Omental fat pad (tissue), 4 donors: ENCODE data around the gene RADX. TPM values are rescaled to one million over a fixed set of nuclear protein-coding genes. Genes with fewer than 3 reads are reported as not detected.

ENCODE experiments used
- ATAC-seq: fragments of 150-250 bp; one replicate; pipeline ENCODE4 v1.9.1; 2016; ENCODE audit warnings: mild to moderate bottlenecking, moderate library complexity; ENCODE audit not compliant: low FRiP score
- DNase-seq: peaks from one replicate; pipeline ENCODE4 v3.0.0-alpha.2; 2019; ENCODE audit warnings: low spot score
- total RNA-seq, 4 donors: library from RNA; depleted of rRNA; stranded (reverse); fragments of >200 nt; gene quantifications; one replicate each; pipeline ENCODE4 v1.1.0, GENCODE V29; 2016
- TF ChIP-seq, protein P1 (sequence below), 3 donors: fragments of 450-650 bp; IDR thresholded peaks; one replicate each; pipeline ENCODE4 v1.5.1; 2016 to 2017; ENCODE audit warnings: antibody characterized with exemption in 3 of 3, mild to moderate bottlenecking in 3 of 3, moderate library complexity in 2 of 3

The RADX gene
- total RNA-seq, 4 donors from 2014 or later: 1.2 to 4.3 (median 2.4) TPM

DNA sequence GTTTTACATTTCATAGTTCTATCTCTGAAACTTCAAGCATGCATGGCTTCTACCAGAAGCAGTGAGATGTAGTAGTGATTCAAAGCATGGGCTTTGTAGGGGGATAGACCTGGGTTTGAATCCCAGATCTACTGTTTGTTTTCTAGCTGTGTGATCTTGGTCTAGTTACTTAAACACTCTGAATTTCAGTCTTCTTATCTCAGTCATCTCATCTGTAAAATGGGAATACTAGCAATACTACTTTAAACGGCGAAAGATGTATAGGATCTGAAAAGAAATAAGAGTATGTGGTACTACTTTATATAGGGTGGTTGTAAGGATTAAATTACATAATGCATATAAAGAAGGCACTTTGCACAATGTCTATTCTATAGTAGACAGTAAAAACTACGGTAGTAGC lies 94.7 kb downstream of the RADX start:
- DNase-seq (no peak), ATAC-seq (no peak)
- TF ChIP-seq, protein P1, sequence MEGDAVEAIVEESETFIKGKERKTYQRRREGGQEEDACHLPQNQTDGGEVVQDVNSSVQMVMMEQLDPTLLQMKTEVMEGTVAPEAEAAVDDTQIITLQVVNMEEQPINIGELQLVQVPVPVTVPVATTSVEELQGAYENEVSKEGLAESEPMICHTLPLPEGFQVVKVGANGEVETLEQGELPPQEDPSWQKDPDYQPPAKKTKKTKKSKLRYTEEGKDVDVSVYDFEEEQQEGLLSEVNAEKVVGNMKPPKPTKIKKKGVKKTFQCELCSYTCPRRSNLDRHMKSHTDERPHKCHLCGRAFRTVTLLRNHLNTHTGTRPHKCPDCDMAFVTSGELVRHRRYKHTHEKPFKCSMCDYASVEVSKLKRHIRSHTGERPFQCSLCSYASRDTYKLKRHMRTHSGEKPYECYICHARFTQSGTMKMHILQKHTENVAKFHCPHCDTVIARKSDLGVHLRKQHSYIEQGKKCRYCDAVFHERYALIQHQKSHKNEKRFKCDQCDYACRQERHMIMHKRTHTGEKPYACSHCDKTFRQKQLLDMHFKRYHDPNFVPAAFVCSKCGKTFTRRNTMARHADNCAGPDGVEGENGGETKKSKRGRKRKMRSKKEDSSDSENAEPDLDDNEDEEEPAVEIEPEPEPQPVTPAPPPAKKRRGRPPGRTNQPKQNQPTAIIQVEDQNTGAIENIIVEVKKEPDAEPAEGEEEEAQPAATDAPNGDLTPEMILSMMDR (IDR thresholded peaks at IDR 0.05): no peak

DNA sequence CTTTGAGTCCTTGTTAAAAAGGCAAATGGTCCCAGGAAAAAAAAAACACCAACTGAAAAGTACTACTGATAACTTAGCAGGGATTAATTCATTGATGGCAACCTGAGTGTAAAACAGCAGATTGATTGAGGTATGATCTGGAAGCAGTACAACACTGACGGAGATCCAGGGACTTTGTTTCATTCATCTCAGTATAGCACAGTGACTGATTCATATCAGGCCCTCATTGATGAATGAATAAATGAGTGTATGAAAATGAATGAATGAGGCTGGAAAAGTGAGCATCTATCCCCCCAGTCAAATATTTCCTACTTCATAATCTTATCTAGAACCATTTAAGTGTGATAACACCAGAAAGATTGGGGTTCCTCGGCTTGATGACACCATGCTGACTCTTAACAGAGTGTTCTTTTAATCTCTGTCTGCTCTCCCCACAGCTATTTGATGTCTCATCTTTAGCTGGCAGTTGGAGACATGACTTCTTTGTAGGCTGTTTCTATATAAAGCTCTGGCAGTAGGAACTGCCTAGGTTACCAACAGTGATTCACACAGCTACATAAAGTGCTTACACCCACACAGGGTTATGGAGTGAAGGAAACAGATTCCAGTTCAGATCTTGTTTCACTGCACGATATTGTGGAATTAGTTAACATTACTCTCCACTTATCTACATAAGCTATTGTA lies 96.1 kb downstream of the RADX start:
- TF ChIP-seq, protein P1 (IDR thresholded peaks at IDR 0.05): no peak
- ATAC-seq (peak; percentile 75), DNase-seq (no peak)

DNA sequence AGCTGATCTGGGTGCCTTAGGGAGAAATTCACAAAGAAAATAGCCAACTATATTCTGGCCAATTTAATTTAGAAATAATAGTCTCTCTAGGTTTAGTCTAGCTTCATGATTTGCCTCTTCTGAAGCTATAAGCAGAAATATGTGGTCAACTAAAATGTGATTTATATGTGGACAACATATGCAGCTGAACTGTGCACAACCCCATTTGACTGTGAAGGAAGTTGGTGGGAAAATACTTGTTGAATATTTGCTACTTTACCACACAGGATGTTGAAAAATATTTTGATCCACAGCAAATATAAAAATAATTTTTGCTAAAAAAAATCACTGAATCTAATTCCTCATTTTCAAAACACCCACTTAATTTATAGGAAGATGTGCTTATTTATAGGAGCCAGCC lies 99.0 kb downstream of the RADX start:
- no peak for ATAC-seq
- no peak for DNase-seq
- TF ChIP-seq, protein P1 (IDR thresholded peaks at IDR 0.05): no peak

DNA sequence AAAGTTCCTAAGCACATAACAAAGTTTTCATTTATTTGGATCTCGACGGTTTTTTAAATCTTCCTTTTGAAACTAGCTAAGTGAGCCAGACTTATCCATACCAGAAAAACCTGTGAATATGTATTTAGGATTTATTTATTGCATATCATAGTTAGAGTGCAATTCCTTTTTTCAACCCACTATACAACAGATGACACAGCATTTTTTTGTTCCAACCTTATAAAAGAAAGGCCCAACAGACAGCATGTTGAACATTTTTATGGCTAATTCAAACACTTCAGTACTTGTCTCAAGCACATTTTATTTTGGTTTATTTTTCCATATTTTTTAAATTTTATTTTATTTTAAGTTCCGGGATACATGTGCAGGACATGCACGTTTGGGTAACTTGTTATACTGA lies 99.6 kb downstream of the RADX start:
- ATAC-seq: no peak
- TF ChIP-seq, protein P1 (IDR thresholded peaks at IDR 0.05): no peak
- no peak for DNase-seq

DNA sequence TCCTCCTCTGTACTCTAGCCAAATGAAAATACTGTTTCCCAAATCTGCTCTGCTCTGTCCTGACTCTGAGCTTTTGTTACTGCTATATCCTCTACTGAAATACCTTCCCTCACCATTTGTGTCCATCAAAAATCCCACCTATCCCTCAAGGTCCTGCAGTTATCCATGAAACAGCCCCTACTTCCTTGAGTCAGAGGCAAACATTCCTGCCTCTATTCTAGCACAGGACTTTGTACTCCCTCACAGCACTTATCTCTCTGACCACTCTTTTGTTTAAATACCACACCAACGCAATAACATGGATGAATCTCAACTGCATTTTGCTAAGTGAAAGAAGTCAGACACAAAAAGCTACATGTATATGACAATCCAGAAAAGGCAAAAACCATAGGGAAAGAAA lies 104.2 kb downstream of the RADX start:
- no peak for ATAC-seq
- TF ChIP-seq, protein P1 (IDR thresholded peaks at IDR 0.05): no peak
- no peak for DNase-seq

DNA sequence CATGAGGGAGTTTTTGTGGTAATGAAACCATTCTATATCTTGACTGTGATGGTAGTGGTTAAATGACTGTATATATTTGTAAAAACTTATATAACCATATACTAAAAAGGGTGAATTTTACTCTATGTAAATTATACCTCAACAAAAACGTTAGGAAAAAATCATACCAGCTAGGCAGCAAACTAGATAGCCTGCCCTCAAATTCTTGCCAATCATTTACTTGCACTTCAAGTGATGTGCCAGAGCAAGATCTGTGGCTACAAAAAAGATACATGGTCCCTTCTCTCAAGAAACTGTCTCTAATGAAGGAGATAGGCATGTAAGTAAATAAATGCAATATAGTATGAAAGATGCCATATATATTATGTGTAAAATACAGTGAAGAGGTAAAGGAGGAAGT lies 104.7 kb downstream of the RADX start:
- TF ChIP-seq, protein P1 (IDR thresholded peaks at IDR 0.05): no peak
- DNase-seq: no peak
- no peak for ATAC-seq

DNA sequence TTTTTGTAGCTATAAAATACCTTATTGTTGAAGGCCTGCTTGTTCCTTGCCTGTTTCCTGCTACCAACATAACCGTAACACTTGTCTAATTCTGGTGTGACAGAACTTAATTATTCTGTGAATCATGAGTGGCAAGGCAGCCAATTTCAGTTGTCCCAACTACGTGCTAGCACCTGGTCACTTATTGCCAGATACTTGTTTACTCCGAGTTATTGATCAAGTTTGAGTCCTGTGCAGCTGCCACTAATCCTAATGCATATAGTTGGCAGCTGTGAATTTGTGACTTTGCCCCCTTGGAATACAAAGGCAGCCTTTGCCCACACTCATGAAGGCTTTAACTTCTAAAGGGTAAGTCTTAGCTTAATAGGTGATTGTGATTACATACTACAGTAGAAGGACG lies 106.9 kb downstream of the RADX start:
- TF ChIP-seq, protein P1 (IDR thresholded peaks at IDR 0.05): no peak
- DNase-seq (no peak), ATAC-seq (no peak)
